Liver (tissue), 9 donors: ENCODE measurements around the gene HCN1. TPM values are rescaled to one million over a fixed set of nuclear protein-coding genes. Genes with fewer than 3 reads are reported as not detected.

Experiments
- DNase-seq: peaks from one replicate; pipeline ENCODE4 v3.0.0-alpha.2; 2017; ENCODE audit warnings: low spot score
- H3K27ac ChIP-seq, 2 donors: one replicate each; pipeline ENCODE4 v1.7.0; 2013; ENCODE audit warnings: inconsistent platforms in 2 of 2, low read length in 2 of 2, control low read depth in 1 of 2, low read depth in 1 of 2, mild to moderate bottlenecking in 1 of 2
- H3K27me3 ChIP-seq, 4 donors: one replicate each; pipeline versions ENCODE4 v1.6.1 to v1.7.0; 2013; ENCODE audit warnings: low read length in 3 of 4, inconsistent platforms in 1 of 4, mild to moderate bottlenecking in 1 of 4, moderate library complexity in 1 of 4; ENCODE audit not compliant: control insufficient read depth in 4 of 4, insufficient read depth in 4 of 4
- H3K36me3 ChIP-seq, 4 donors: one replicate each; pipeline versions ENCODE4 v1.6.1 to v1.7.0; 2013; ENCODE audit warnings: low read length in 3 of 4, mild to moderate bottlenecking in 3 of 4, low read depth in 1 of 4, moderate library complexity in 1 of 4; ENCODE audit not compliant: control insufficient read depth in 4 of 4, insufficient read depth in 3 of 4
- H3K4me1 ChIP-seq, 4 donors: one replicate each; pipeline versions ENCODE4 v1.6.1 to v1.7.0; 2013; ENCODE audit warnings: low read length in 3 of 4, mild to moderate bottlenecking in 3 of 4, moderate library complexity in 1 of 4; ENCODE audit not compliant: control insufficient read depth in 4 of 4, insufficient read depth in 4 of 4
- H3K4me3 ChIP-seq, 3 donors: one replicate each; pipeline versions ENCODE4 v1.6.1 to v1.7.0; 2013; ENCODE audit warnings: low read length in 3 of 3, control low read depth in 1 of 3, low read depth in 1 of 3, mild to moderate bottlenecking in 1 of 3
- H3K9ac ChIP-seq, 2 donors: one replicate each; pipeline ENCODE4 v1.7.0; 2013; ENCODE audit warnings: low read length in 2 of 2, mild to moderate bottlenecking in 2 of 2, moderate library complexity in 2 of 2, control low read depth in 1 of 2, low read depth in 1 of 2
- H3K9me3 ChIP-seq, 4 donors: one replicate each; pipeline versions ENCODE4 v1.6.1 to v1.7.0; 2013; ENCODE audit warnings: low read length in 3 of 4; ENCODE audit not compliant: control insufficient read depth in 4 of 4
- ATF3 ChIP-seq: IDR thresholded peaks from 2 replicates; pipeline ENCODE4 v1.6.1; 2016; ENCODE audit warnings: antibody characterized with exemption
- CTCF ChIP-seq: fragments of 150-350 bp; IDR thresholded peaks from 2 replicates; pipeline ENCODE4 v1.5.1; 2017; ENCODE audit warnings: improper control_type of control experiment, low read depth, low read length; ENCODE audit not compliant: missing input control
- EGR1 ChIP-seq, 2 donors: IDR thresholded peaks; 2 replicates each; pipeline ENCODE4 v1.6.1; 2016 to 2018; ENCODE audit warnings: antibody characterized with exemption in 2 of 2, low read depth in 2 of 2
- FOXA1 ChIP-seq: IDR thresholded peaks from 2 replicates; pipeline ENCODE4 v1.6.1; 2016; ENCODE audit warnings: antibody characterized with exemption
- FOXA2 ChIP-seq: IDR thresholded peaks from 2 replicates; pipeline ENCODE4 v1.6.1; 2016; ENCODE audit warnings: antibody characterized with exemption
- GABPA ChIP-seq, 2 donors: IDR thresholded peaks in 1 of 2; conservative IDR thresholded peaks in 1 of 2; 2 replicates each; pipeline ENCODE4 v1.6.1; 2016; ENCODE audit warnings: antibody characterized with exemption in 2 of 2, mild to moderate bottlenecking in 1 of 2, moderate library complexity in 1 of 2
- HNF4A ChIP-seq, 2 donors: conservative IDR thresholded peaks; 2 replicates each; pipeline ENCODE4 v1.6.1; 2016; ENCODE audit warnings: antibody characterized with exemption in 2 of 2, mild to moderate bottlenecking in 2 of 2
- HNF4G ChIP-seq: IDR thresholded peaks from 2 replicates; pipeline ENCODE4 v1.6.1; 2016; ENCODE audit warnings: antibody characterized with exemption
- JUND ChIP-seq, 2 donors: IDR thresholded peaks; 2 replicates each; pipeline ENCODE4 v1.6.1; 2016; ENCODE audit warnings: antibody characterized with exemption in 2 of 2
- MAX ChIP-seq: IDR thresholded peaks from 2 replicates; pipeline ENCODE4 v1.6.1; 2016; ENCODE audit warnings: antibody characterized with exemption
- NR2F2 ChIP-seq: IDR thresholded peaks from 2 replicates; pipeline ENCODE4 v1.6.1; 2016; ENCODE audit warnings: antibody characterized with exemption
- RAD21 ChIP-seq, 2 donors: IDR thresholded peaks; 2 replicates each; pipeline ENCODE4 v1.6.1; 2016; ENCODE audit warnings: antibody characterized with exemption in 2 of 2, mild to moderate bottlenecking in 2 of 2
- RXRA ChIP-seq, 2 donors: IDR thresholded peaks; 2 replicates each; pipeline ENCODE4 v1.6.1; 2017 to 2018; ENCODE audit warnings: antibody characterized with exemption in 2 of 2, mild to moderate bottlenecking in 1 of 2
- SP1 ChIP-seq: IDR thresholded peaks from 2 replicates; pipeline ENCODE4 v1.6.1; 2018; ENCODE audit warnings: antibody characterized with exemption, mild to moderate bottlenecking
- TAF1 ChIP-seq: conservative IDR thresholded peaks from 2 replicates; pipeline ENCODE4 v1.6.1; 2016; ENCODE audit warnings: antibody characterized with exemption, mild to moderate bottlenecking
- YY1 ChIP-seq: IDR thresholded peaks from 2 replicates; pipeline ENCODE4 v1.6.1; 2016; ENCODE audit warnings: antibody characterized with exemption, mild to moderate bottlenecking
- ZBTB33 ChIP-seq: IDR thresholded peaks from 2 replicates; pipeline ENCODE4 v1.6.1; 2016; ENCODE audit warnings: antibody characterized with exemption
- whole genome bisulfite sequencing: extraction: QIAGEN DNeasy Blood & Tissue Kit; methylation state at CpG from one replicate; pipeline ENCODE4 v1.1.7; 2013; 5-methylcytosine and 5-hydroxymethylcytosine counted together
- polyA plus RNA-seq, 2 donors: library from polyadenylated mRNA; stranded (reverse) in 1 of 2; unstranded in 1 of 2; fragments of 200-250 nt in 1 of 2; fragments of >200 nt in 1 of 2; fragmentation: Nextera tagmentation in 1 of 2; extraction: Ambion mirVana in 1 of 2; gene quantifications; one replicate each; pipeline versions ENCODE4 v1.2.1 to v1.2.3, GENCODE V29; 2013 to 2015
- total RNA-seq, 2 donors: library from RNA; depleted of rRNA; stranded (reverse); fragments of >200 nt; gene quantifications; one replicate each; pipeline ENCODE4 v1.2.3, GENCODE V29; 2014
- TF ChIP-seq, protein P1 (sequence below): IDR thresholded peaks from 2 replicates; pipeline ENCODE4 v1.6.1; 2016; ENCODE audit warnings: antibody characterized with exemption, mild to moderate bottlenecking
- donor health status: healthy.
- donor health status: healthy.
- donor health status: healthy.
- donor health status: healthy.
- donor health status: healthy.

The HCN1 gene
- total and polyA plus RNA-seq, 4 donors = under 0.01 TPM; not detected in 3

- WGBS = 63% methylated on average over 4 of the region's 4 CpGs
These were observed 4.5 kb downstream of the HCN1 start for GRCh38 chr5:45691656-45692055.

GRCh38 chr5:45687701-45688100 is 8.5 kb downstream of the HCN1 start:
- H3K27ac ChIP-seq = no peak overlapping the region
- H3K9ac ChIP-seq = no peak overlapping the region
- DNase-seq = no peak
- no peak overlapping the region for H3K4me3 ChIP-seq
- H3K36me3 ChIP-seq = no peaks in the 10 kb centered on the region
- no peaks in the 10 kb centered on the region for H3K9me3 ChIP-seq
- WGBS = 42% methylated on average over 2 of the region's 2 CpGs
- H3K4me1 ChIP-seq = no peaks in the 10 kb centered on the region
- TF ChIP-seq HNF4A (conservative IDR thresholded peaks at IDR 0.05) = no peak
- TF ChIP-seq JUND (IDR thresholded peaks at IDR 0.05) = no peak
- no peak for TF ChIP-seq FOXA2
- TF ChIP-seq ATF3 = no peak
- TF ChIP-seq CTCF = no peak
- TF ChIP-seq ZBTB33 = no peak
- TF ChIP-seq EGR1 (IDR thresholded peaks at IDR 0.05; ENCODE audit: low read depth in 2 of 2) = no peak
- TF ChIP-seq YY1 = no peak
- no peak for TF ChIP-seq RXRA (IDR thresholded peaks at IDR 0.05)
- no peak for TF ChIP-seq TAF1
- TF ChIP-seq FOXA1 = no peak
- no peak for TF ChIP-seq MAX
- TF ChIP-seq NR2F2 = no peak
- TF ChIP-seq SP1 = no peak
- no peak for TF ChIP-seq GABPA (IDR thresholded peaks at IDR 0.05 in 1 of 2, conservative IDR thresholded peaks at IDR 0.05 in 1 of 2)
- TF ChIP-seq HNF4G = no peak
- TF ChIP-seq, protein P1, sequence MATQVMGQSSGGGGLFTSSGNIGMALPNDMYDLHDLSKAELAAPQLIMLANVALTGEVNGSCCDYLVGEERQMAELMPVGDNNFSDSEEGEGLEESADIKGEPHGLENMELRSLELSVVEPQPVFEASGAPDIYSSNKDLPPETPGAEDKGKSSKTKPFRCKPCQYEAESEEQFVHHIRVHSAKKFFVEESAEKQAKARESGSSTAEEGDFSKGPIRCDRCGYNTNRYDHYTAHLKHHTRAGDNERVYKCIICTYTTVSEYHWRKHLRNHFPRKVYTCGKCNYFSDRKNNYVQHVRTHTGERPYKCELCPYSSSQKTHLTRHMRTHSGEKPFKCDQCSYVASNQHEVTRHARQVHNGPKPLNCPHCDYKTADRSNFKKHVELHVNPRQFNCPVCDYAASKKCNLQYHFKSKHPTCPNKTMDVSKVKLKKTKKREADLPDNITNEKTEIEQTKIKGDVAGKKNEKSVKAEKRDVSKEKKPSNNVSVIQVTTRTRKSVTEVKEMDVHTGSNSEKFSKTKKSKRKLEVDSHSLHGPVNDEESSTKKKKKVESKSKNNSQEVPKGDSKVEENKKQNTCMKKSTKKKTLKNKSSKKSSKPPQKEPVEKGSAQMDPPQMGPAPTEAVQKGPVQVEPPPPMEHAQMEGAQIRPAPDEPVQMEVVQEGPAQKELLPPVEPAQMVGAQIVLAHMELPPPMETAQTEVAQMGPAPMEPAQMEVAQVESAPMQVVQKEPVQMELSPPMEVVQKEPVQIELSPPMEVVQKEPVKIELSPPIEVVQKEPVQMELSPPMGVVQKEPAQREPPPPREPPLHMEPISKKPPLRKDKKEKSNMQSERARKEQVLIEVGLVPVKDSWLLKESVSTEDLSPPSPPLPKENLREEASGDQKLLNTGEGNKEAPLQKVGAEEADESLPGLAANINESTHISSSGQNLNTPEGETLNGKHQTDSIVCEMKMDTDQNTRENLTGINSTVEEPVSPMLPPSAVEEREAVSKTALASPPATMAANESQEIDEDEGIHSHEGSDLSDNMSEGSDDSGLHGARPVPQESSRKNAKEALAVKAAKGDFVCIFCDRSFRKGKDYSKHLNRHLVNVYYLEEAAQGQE = no peak
- no peak for TF ChIP-seq RAD21 (IDR thresholded peaks at IDR 0.05)
- H3K27me3 ChIP-seq = peaks cover 0 to 3% (median under 1%) of the 10 kb centered on the region in 4 donors

More at GRCh38 chr5:45691656-45692055, 4.5 kb downstream of the HCN1 start:
- DNase-seq = no peak
- H3K9me3 ChIP-seq = no peaks in the 10 kb centered on the region
- H3K27ac ChIP-seq = no peak overlapping the region
- H3K9ac ChIP-seq = no peak overlapping the region
- no peak overlapping the region for H3K4me3 ChIP-seq
- no peak for TF ChIP-seq YY1
- TF ChIP-seq ZBTB33 = no peak
- no peak for TF ChIP-seq HNF4A (conservative IDR thresholded peaks at IDR 0.05)
- peaks cover 2 to 10% (median 8%) of the 10 kb centered on the region in 4 donors for H3K4me1 ChIP-seq
- peaks cover 0 to 11% (median 9%) of the 10 kb centered on the region in 4 donors for H3K27me3 ChIP-seq
- no peaks in the 10 kb centered on the region for H3K36me3 ChIP-seq
